Upper lobe of right lung (tissue), 1 donor: ENCODE results near the gene AMTN. TPM values are rescaled to one million over a fixed set of nuclear protein-coding genes. Genes with fewer than 3 reads are reported as not detected.

Experiments
- total RNA-seq: library from RNA; stranded (reverse); fragmentation: NEBNext Ultra II Directional; extraction: Animal tissue kit (Norgen Biotek cat#: 25700); gene quantifications from one replicate; pipeline ENCODE4 v1.2.1, GENCODE V29; 2021
- donor health status: DM: no; HTN: yes; CAD: no; lungs with severe emphysema.

Gene AMTN
- total RNA-seq, 1 donor from 2014 or later = not detected

Other genes starting within 250 kb of the AMTN start
- not detected for gene CABS1, start 183.6 kb upstream of the AMTN start, total RNA-seq
- not detected for gene SMR3A, start 157.8 kb upstream of the AMTN start, total RNA-seq
- gene SMR3B, start 135.4 kb upstream of the AMTN start, total RNA-seq = not detected
- not detected for gene OPRPN, start 120.6 kb upstream of the AMTN start, total RNA-seq
- not detected for gene MUC7, start 46.4 kb upstream of the AMTN start, total RNA-seq
- gene AMBN, start 73.7 kb downstream of the AMTN start, total RNA-seq = not detected
- 0.61 TPM for gene ENAM, start 110.2 kb downstream of the AMTN start, total RNA-seq
- 99.1 TPM for gene JCHAIN, start 147.9 kb downstream of the AMTN start, total RNA-seq
- gene UTP3, start 170.0 kb downstream of the AMTN start, total RNA-seq = 27.2 TPM
- gene RUFY3, start 203.4 kb downstream of the AMTN start, total RNA-seq = 98.2 TPM